Measurements from ENCODE around the gene GSK3A.

DNA sequence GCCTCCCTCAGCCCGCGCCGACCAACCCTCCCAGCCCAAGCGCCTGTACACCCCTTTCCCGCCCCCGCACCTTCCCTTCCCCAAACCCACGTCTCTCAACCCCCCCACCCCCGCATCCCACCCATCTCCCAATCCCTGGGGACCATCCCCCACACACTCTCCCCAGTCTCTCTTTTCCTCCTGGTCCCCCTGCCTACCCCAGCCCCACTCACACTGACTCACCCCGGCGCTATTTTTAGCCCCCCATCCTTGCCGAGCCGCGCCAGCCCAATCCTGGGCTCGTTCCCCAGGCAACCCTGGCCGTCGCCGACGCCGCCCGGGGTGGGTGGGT is 38.4 kb upstream of the GSK3A start:
- TF ChIP-seq, protein P1, sequence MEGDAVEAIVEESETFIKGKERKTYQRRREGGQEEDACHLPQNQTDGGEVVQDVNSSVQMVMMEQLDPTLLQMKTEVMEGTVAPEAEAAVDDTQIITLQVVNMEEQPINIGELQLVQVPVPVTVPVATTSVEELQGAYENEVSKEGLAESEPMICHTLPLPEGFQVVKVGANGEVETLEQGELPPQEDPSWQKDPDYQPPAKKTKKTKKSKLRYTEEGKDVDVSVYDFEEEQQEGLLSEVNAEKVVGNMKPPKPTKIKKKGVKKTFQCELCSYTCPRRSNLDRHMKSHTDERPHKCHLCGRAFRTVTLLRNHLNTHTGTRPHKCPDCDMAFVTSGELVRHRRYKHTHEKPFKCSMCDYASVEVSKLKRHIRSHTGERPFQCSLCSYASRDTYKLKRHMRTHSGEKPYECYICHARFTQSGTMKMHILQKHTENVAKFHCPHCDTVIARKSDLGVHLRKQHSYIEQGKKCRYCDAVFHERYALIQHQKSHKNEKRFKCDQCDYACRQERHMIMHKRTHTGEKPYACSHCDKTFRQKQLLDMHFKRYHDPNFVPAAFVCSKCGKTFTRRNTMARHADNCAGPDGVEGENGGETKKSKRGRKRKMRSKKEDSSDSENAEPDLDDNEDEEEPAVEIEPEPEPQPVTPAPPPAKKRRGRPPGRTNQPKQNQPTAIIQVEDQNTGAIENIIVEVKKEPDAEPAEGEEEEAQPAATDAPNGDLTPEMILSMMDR (IDR thresholded peaks at IDR 0.05), result no peak
- no peak for TF ChIP-seq POLR2A (IDR thresholded peaks at IDR 0.05; ENCODE audit: low read depth)
- no peak for TF ChIP-seq POLR2AphosphoS5 (IDR thresholded peaks at IDR 0.05)
- TF ChIP-seq EP300 (IDR thresholded peaks at IDR 0.05), result no peak
